Measurements from ENCODE around the gene TNS1.

The TNS1 gene

GRCh38 chr2:218041302-218042168 is 38.7 kb upstream of the TNS1 start:
- DNase-seq (ENCODE audit: low read depth) = peak; percentile 41
- TF ChIP-seq CTCF (IDR thresholded peaks at IDR 0.05; ENCODE audit: insufficient read depth, low read depth, low read length, missing control alignments) = no peak
- H3K4me3 ChIP-seq (ENCODE audit: low read depth, low read length) = no peak overlapping the region

GRCh38 chr2:218040883-218041282 is 38.1 kb upstream of the TNS1 start:
- no peak overlapping the region for H3K4me3 ChIP-seq (ENCODE audit: low read depth, low read length)
- no peak for TF ChIP-seq CTCF (IDR thresholded peaks at IDR 0.05; ENCODE audit: insufficient read depth, low read depth, low read length, missing control alignments)
- no peak for DNase-seq (ENCODE audit: low read depth)

DNA sequence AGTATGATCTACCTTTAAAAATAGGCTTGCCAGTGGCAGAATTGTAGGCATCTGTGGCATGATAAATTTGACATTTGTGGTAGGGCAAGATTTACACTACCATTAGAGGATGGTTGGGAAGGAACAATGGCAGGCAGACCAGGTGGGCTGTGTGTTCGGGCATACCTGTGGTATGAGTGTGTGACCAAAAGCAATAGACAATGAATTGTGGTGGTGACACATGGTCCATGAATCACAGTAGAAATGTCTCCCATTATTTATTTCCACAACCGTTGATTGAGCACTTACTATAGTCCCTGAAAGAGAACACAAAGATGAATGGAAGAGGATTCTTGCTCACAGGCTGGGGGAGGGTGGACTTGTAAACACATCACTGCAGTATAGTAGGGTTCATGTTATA is 36.4 kb upstream of the TNS1 start:
- no peak overlapping the region for H3K4me3 ChIP-seq (ENCODE audit: low read depth, low read length)
- DNase-seq (ENCODE audit: low read depth) = no peak
- TF ChIP-seq CTCF (IDR thresholded peaks at IDR 0.05; ENCODE audit: insufficient read depth, low read depth, low read length, missing control alignments) = no peak

- peak; percentile 27 for DNase-seq (ENCODE audit: low read depth)
- H3K4me3 ChIP-seq (ENCODE audit: low read depth, low read length) = no peak overlapping the region
- TF ChIP-seq CTCF (IDR thresholded peaks at IDR 0.05; ENCODE audit: insufficient read depth, low read depth, low read length, missing control alignments) = no peak
Measured at GRCh38 chr2:218036371-218036770, 33.6 kb upstream of the TNS1 start.

- no peak for TF ChIP-seq CTCF (IDR thresholded peaks at IDR 0.05; ENCODE audit: insufficient read depth, low read depth, low read length, missing control alignments)
- H3K4me3 ChIP-seq (ENCODE audit: low read depth, low read length) = no peak overlapping the region
- no peak for DNase-seq (ENCODE audit: low read depth)
Measured at GRCh38 chr2:218035463-218036100, 32.8 kb upstream of the TNS1 start.

GRCh38 chr2:218034497-218035213 is 31.9 kb upstream of the TNS1 start:
- TF ChIP-seq CTCF (IDR thresholded peaks at IDR 0.05; ENCODE audit: insufficient read depth, low read depth, low read length, missing control alignments) = peak; percentile 70
- H3K4me3 ChIP-seq (ENCODE audit: low read depth, low read length) = peak overlapping the region; percentile 42
- peak; percentile 83 for DNase-seq (ENCODE audit: low read depth)

Data from GM12865 (cell line).